ENCODE measurements around the gene STK16. TPM values are rescaled to one million over a fixed set of nuclear protein-coding genes. Genes with fewer than 3 reads are reported as not detected.

The STK16 gene
- total and polyA plus RNA-seq, 10 donors = 17.0 to 47.6 (median 29.5) TPM

- Histone ChIP-seq H3K9me3 (no peaks in the 10 kb centered on the region), H3K4me3 (no peak overlapping the region), H3K4me1 (peaks cover 7 to 72% (median 35%) of the 10 kb centered on the region in 6 donors), H3K36me3 (peaks cover 0 to 72% (median 15%) of the 10 kb centered on the region in 6 donors), H3K27ac (peak overlapping the region in 3 of 8 donors; percentile 67 to 96 (median 69)), H3K27me3 (replicated peaks in 1 of 7) (no peaks in the 10 kb centered on the region)
- DNase-seq = peak; percentile 67
- TF ChIP-seq CTCF (IDR thresholded peaks at IDR 0.05 in 8 of 11, conservative IDR thresholded peaks at IDR 0.05 in 3 of 11) (no peak), POLR2AphosphoS5 (IDR thresholded peaks at IDR 0.05) (peak in 1 of 3 donors; percentile 50), POLR2A (IDR thresholded peaks at IDR 0.05) (no peak)
- WGBS, 5 donors = 90 to 96% (median 94%) methylated on average over 24 of the region's 24 CpGs
- intact Hi-C loops (cut with DNase I; ENCODE audit: low total_unique reads) = no loop called here
Observed at GRCh38 chr2:219210196-219210885, 34.9 kb upstream of the STK16 start.

GRCh38 chr2:219210886-219211362 is 34.4 kb upstream of the STK16 start:
- Histone ChIP-seq H3K27me3 (replicated peaks in 1 of 7) (no peaks in the 10 kb centered on the region), H3K4me1 (peaks cover 7 to 66% (median 33%) of the 10 kb centered on the region in 6 donors), H3K4me3 (no peak overlapping the region), H3K27ac (peak overlapping the region in 6 of 8 donors; percentile 24 to 96 (median 66)), H3K36me3 (peaks cover 0 to 78% (median 15%) of the 10 kb centered on the region in 6 donors), H3K9me3 (no peaks in the 10 kb centered on the region)
- 82 to 90% (median 85%) methylated on average over 9 of the region's 9 CpGs for WGBS, 5 donors
- DNase-seq = no peak
- TF ChIP-seq POLR2AphosphoS5 (IDR thresholded peaks at IDR 0.05) = no peak
- TF ChIP-seq CTCF (IDR thresholded peaks at IDR 0.05 in 8 of 11, conservative IDR thresholded peaks at IDR 0.05 in 3 of 11) = no peak
- TF ChIP-seq POLR2A (IDR thresholded peaks at IDR 0.05) = no peak
- intact Hi-C loops (cut with DNase I; ENCODE audit: low total_unique reads) = no loop called here

GRCh38 chr2:219213026-219213415 is 32.3 kb upstream of the STK16 start:
- H3K4me1 ChIP-seq = peaks cover 9 to 69% (median 28%) of the 10 kb centered on the region in 6 donors
- no peaks in the 10 kb centered on the region for H3K27me3 ChIP-seq (replicated peaks in 1 of 7)
- no peak overlapping the region for H3K4me3 ChIP-seq
- no peaks in the 10 kb centered on the region for H3K9me3 ChIP-seq
- TF ChIP-seq POLR2AphosphoS5 (IDR thresholded peaks at IDR 0.05) = no peak
- no peak for TF ChIP-seq CTCF (IDR thresholded peaks at IDR 0.05 in 8 of 11, conservative IDR thresholded peaks at IDR 0.05 in 3 of 11)
- no peak for TF ChIP-seq POLR2A (IDR thresholded peaks at IDR 0.05)
- WGBS, 5 donors = 82 to 91% (median 86%) methylated on average over 8 of the region's 8 CpGs
- intact Hi-C loops (cut with DNase I; ENCODE audit: low total_unique reads) = no loop called here
- no peak for DNase-seq
- H3K36me3 ChIP-seq = peaks cover 0 to 77% (median 15%) of the 10 kb centered on the region in 6 donors
- H3K27ac ChIP-seq = peak overlapping the region in 3 of 8 donors; percentile 39 to 54 (median 42)

GRCh38 chr2:219213486-219214071 is 31.7 kb upstream of the STK16 start:
- no peaks in the 10 kb centered on the region for H3K27me3 ChIP-seq (replicated peaks in 1 of 7)
- peaks cover 11 to 69% (median 29%) of the 10 kb centered on the region in 6 donors for H3K4me1 ChIP-seq
- H3K9me3 ChIP-seq = no peaks in the 10 kb centered on the region
- H3K4me3 ChIP-seq = no peak overlapping the region
- 82 to 94% (median 91%) methylated on average over 10 of the region's 10 CpGs for WGBS, 5 donors
- TF ChIP-seq CTCF (IDR thresholded peaks at IDR 0.05 in 8 of 11, conservative IDR thresholded peaks at IDR 0.05 in 3 of 11) (no peak), POLR2AphosphoS5 (IDR thresholded peaks at IDR 0.05) (no peak), POLR2A (IDR thresholded peaks at IDR 0.05) (no peak)
- peaks cover 0 to 71% (median 12%) of the 10 kb centered on the region in 6 donors for H3K36me3 ChIP-seq
- intact Hi-C loops (cut with DNase I; ENCODE audit: low total_unique reads) = no loop called here
- no peak for DNase-seq
- H3K27ac ChIP-seq = peak overlapping the region in 3 of 8 donors; percentile 39 to 54 (median 42)
